Retinal pigment epithelial cell (primary cell): ENCODE measurements around the gene C14orf132.

Experiments
- DNase-seq: peaks from one replicate; pipeline ENCODE4 v3.0.0-alpha.2; 2010; ENCODE audit warnings: low read depth
- H3K4me3 ChIP-seq: 2 replicates; pipeline ENCODE4 v1.5.1; 2011; ENCODE audit warnings: mild to moderate bottlenecking, low read length, control low read depth, moderate library complexity
- TF ChIP-seq, protein P1 (sequence below): conservative IDR thresholded peaks from 2 replicates; pipeline ENCODE4 v1.5.1; 2011; ENCODE audit warnings: low read depth, low read length, control low read depth, inconsistent platforms

The C14orf132 gene

DNA sequence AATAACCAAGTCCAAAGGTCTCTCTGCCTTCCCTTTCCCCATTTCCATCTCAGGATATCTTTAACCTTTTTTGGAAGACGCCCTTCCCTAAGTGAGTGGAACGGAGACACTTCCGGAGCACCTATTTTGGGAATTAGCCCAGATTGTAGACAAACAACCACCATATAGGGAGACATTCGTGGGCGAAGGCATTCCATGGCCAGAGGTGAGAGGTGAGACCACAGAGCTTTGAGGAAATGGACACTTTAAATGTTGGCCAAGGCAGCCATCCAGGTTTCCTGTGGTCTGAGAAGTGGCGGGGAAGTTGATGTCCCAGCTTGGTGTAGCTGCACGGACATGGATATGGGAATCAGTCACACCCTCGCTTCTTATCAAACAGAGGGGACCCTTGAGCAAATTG, 96.1 kb downstream of the C14orf132 start:
- DNase-seq = no peak
- no peak overlapping the region for H3K4me3 ChIP-seq
- TF ChIP-seq, protein P1, sequence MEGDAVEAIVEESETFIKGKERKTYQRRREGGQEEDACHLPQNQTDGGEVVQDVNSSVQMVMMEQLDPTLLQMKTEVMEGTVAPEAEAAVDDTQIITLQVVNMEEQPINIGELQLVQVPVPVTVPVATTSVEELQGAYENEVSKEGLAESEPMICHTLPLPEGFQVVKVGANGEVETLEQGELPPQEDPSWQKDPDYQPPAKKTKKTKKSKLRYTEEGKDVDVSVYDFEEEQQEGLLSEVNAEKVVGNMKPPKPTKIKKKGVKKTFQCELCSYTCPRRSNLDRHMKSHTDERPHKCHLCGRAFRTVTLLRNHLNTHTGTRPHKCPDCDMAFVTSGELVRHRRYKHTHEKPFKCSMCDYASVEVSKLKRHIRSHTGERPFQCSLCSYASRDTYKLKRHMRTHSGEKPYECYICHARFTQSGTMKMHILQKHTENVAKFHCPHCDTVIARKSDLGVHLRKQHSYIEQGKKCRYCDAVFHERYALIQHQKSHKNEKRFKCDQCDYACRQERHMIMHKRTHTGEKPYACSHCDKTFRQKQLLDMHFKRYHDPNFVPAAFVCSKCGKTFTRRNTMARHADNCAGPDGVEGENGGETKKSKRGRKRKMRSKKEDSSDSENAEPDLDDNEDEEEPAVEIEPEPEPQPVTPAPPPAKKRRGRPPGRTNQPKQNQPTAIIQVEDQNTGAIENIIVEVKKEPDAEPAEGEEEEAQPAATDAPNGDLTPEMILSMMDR = no peak

DNA sequence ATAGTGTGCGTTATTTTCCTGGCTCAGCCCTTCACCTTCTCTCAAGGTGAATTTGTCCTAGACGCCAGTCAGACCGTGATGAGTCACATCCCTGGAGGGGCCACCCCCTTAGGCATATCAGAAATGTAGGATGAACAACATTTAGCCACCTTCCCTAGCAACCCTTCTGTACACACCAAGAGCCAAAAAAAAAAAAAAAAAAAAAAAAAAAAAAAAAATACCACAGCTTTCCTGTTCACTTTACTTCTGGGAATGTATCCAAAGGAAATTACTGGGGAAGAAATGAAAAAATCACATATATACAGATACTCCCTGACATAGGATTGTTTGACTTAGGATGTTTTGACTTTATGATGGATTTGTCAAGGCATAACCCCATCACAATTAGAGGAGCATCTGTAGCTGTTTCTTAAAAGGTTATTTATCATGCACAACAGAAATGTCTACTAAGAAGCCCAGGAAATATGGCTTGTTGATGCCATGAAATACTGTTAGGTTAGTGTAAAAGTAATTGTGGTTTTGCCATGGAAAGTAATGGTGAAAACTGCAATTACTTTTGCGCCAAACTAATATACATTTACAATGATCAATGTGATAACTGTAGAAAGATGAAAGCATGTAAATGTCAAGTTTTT, 97.3 kb downstream of the C14orf132 start:
- DNase-seq = no peak
- no peak overlapping the region for H3K4me3 ChIP-seq
- TF ChIP-seq, protein P1 = no peak

DNA sequence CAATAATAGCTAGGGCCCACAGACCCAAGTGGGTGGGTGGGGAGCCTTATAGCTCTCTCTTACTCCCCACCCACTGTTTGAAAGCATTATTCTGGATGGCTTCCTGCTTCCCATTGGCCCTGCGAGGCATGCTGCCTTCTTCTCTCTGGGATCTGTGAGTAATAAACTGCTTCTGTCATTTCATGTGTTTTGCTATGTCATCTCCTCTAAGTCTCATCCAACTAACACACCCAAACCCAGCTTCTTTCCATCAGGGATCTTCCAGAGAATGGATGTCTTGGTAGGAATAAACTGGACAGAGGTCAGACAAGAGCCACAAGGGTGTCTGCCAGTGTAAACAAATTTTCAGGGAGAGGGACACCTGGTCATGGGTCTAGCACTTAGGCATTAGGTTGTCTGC, 99.1 kb downstream of the C14orf132 start:
- no peak for DNase-seq
- H3K4me3 ChIP-seq = no peak overlapping the region
- TF ChIP-seq, protein P1 = no peak

DNA sequence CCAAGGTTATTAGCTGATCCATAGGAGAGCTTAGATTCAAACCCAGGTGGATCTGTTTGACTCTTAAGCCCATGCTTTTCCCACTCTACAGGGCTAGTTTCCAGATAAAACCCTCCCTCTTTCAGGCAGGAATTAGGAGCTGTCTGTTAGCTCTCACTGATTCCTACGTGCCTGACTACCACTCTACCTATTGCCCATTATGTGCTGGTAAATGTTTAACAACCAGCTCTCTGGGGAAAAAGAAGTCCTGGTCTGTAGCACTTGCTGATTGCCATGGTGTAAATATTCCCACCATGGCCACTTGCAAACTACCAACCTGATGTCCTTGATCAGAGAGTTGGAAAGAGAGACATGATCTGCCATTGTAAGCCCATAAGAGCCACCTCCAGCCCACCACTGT, 100.0 kb downstream of the C14orf132 start:
- no peak overlapping the region for H3K4me3 ChIP-seq
- no peak for DNase-seq
- TF ChIP-seq, protein P1 = no peak

DNA sequence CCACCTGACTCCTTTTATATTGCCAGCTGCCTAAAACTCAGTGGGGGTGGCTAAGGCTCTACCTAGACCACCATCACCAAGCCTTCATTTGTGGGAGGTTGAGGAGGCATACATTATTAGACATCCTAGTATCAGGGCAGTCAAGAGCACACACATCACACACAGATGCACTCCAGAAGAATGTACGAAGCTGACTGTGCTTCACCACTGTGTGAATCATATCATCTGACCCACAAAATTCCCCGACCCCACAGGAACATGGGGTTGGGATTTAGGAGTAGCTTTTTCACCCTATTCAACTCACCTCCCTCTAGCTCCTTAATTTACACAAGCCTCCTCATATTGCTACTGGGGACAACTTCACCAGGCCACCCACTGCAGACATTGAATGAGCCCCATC, 100.7 kb downstream of the C14orf132 start:
- no peak for DNase-seq
- H3K4me3 ChIP-seq = no peak overlapping the region
- TF ChIP-seq, protein P1 = no peak

DNA sequence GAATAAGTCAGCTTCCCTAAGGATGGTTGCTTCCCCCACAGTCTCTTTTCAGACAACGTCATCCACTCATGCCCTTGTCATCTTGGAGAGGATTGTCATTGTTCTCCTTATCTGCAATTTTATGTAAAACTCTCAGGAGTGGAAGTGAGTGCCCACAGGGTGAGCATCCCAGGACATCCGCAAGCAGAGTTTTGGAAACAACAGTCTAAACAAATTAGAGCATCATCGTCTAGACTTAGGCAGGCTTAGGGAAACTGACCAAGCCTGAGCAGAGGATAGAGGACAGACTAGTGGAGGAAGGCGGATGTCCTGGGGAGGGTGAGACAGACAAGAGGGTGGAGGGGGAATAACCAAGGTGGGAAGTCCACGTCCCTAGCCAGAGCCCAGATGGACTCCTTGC, 101.8 kb downstream of the C14orf132 start:
- DNase-seq = no peak
- TF ChIP-seq, protein P1 = no peak
- no peak overlapping the region for H3K4me3 ChIP-seq
